ENCODE measurements around the gene CEP295NL.
"Not testable (repeated sequence)": the region's sequence is repeated elsewhere in the genome, so short reads cannot be mapped to it uniquely, and the experiment has no call there.

The CEP295NL gene

DNA sequence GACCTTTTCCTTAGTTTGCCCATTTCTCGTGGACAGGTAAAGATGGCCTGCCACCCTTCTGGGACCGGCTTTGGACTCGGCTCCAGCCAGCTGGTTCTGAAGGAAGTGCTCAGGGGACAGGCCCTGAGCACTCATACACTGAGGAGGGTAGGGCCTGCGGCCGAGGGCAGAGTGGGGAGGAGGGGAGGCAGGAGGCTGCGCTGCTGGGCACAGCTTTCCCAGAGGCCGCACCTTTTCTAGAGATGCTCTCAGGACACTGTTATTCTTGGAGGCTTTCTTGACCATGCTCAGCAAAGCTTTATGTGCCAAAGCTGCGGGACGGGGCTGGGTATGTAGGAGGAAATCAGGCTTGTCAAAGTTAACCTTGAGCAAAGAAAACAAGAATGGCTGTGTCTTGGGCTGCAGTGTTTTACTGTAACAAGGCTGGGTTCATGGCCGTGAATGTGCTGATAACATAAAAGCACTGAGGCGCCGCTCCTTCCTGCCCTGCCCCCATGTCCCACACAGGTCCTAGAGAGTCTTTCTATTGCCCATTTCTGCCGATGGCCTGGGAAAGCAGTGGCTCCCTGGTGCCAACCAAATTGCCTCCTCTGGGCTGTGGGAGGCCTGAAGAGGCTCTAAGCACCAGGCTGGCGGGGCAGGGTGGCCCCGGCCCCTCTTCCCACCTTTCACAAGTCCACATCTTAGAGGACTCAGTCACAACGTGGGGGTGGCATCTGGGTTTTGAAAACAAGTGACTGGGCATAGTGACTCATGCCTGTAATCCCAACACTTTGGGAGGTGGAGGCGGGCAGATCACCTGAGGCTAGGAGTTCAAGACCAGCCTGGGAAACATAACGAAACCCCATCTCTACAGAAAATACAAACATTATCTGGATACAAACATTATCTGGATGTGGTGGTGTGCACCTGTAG is 44.5 kb upstream of the CEP295NL start:
- Histone ChIP-seq H3K27ac (ENCODE audit: poor library complexity, severe bottlenecking) (no peak overlapping the region), H3K27me3 (ENCODE audit: insufficient read depth, poor library complexity, severe bottlenecking) (no peaks in the 10 kb centered on the region), H3K9me3 (ENCODE audit: severe bottlenecking) (no peaks in the 10 kb centered on the region), H3K36me3 (ENCODE audit: low read depth) (no peaks in the 10 kb centered on the region), H3K4me1 (ENCODE audit: insufficient read depth, poor library complexity, severe bottlenecking) (no peaks in the 10 kb centered on the region), H3K4me3 (ENCODE audit: severe bottlenecking) (no peak overlapping the region)
- no peak for ATAC-seq (ENCODE audit: low read depth)
- TF ChIP-seq, protein P1, sequence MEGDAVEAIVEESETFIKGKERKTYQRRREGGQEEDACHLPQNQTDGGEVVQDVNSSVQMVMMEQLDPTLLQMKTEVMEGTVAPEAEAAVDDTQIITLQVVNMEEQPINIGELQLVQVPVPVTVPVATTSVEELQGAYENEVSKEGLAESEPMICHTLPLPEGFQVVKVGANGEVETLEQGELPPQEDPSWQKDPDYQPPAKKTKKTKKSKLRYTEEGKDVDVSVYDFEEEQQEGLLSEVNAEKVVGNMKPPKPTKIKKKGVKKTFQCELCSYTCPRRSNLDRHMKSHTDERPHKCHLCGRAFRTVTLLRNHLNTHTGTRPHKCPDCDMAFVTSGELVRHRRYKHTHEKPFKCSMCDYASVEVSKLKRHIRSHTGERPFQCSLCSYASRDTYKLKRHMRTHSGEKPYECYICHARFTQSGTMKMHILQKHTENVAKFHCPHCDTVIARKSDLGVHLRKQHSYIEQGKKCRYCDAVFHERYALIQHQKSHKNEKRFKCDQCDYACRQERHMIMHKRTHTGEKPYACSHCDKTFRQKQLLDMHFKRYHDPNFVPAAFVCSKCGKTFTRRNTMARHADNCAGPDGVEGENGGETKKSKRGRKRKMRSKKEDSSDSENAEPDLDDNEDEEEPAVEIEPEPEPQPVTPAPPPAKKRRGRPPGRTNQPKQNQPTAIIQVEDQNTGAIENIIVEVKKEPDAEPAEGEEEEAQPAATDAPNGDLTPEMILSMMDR (IDR thresholded peaks at IDR 0.05; ENCODE audit: poor library complexity, severe bottlenecking) = no peak
- DNase-seq (ENCODE audit: low spot score) = no peak

DNA sequence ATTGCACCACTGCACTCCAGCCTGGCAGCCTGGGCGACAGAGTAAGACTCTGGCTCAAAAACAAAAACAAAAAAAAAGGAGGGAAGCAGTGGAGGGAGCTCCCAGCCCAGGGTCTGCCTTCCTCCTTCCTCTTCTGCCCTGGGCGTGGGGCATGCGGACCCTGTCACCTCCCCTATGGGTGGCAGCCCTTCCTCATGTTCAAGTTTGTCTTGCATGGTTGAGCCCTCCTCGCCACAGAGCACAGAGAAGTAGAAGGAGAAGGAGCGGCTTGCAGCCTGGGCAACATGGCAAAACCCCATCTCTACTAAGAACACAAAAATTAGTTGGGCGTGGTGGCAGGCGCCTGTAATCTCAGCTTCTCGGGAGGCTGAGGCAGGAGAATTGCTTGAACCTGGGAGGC is 43.6 kb upstream of the CEP295NL start:
- TF ChIP-seq, protein P1 (IDR thresholded peaks at IDR 0.05; ENCODE audit: poor library complexity, severe bottlenecking) = no peak
- no peak for DNase-seq (ENCODE audit: low spot score)
- H3K36me3 ChIP-seq (ENCODE audit: low read depth) = no peaks in the 10 kb centered on the region
- H3K9me3 ChIP-seq (ENCODE audit: severe bottlenecking) = no peaks in the 10 kb centered on the region
- H3K27ac ChIP-seq (ENCODE audit: poor library complexity, severe bottlenecking) = no peak overlapping the region
- no peaks in the 10 kb centered on the region for H3K27me3 ChIP-seq (ENCODE audit: insufficient read depth, poor library complexity, severe bottlenecking)
- no peak for ATAC-seq (ENCODE audit: low read depth)
- no peaks in the 10 kb centered on the region for H3K4me1 ChIP-seq (ENCODE audit: insufficient read depth, poor library complexity, severe bottlenecking)
- H3K4me3 ChIP-seq (ENCODE audit: severe bottlenecking) = no peak overlapping the region

DNA sequence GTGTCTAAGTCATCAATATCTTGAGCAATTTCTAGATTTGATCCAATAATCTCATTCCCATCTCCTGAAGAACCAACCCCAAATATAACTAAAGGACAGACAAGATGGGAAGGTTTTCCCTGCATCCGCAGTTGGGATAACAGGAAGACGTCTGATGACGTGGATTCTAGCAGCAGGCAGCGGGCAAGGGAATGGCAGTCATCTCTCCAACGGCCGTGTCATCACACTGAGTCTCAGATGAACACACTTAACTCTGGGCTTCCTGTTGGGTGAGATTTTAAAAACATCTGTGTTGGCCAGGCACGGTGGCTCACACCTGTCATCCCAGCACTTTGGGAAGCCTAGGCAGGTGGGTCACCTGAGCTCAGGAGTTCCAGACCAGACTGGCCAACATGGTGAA is 43.1 kb upstream of the CEP295NL start:
- Histone ChIP-seq H3K27ac (ENCODE audit: poor library complexity, severe bottlenecking) (no peak overlapping the region), H3K9me3 (ENCODE audit: severe bottlenecking) (no peaks in the 10 kb centered on the region), H3K4me1 (ENCODE audit: insufficient read depth, poor library complexity, severe bottlenecking) (no peaks in the 10 kb centered on the region), H3K36me3 (ENCODE audit: low read depth) (no peaks in the 10 kb centered on the region), H3K4me3 (ENCODE audit: severe bottlenecking) (no peak overlapping the region), H3K27me3 (ENCODE audit: insufficient read depth, poor library complexity, severe bottlenecking) (no peaks in the 10 kb centered on the region)
- DNase-seq (ENCODE audit: low spot score) (no peak), ATAC-seq (ENCODE audit: low read depth) (no peak)
- TF ChIP-seq, protein P1 (IDR thresholded peaks at IDR 0.05; ENCODE audit: poor library complexity, severe bottlenecking) = no peak

DNA sequence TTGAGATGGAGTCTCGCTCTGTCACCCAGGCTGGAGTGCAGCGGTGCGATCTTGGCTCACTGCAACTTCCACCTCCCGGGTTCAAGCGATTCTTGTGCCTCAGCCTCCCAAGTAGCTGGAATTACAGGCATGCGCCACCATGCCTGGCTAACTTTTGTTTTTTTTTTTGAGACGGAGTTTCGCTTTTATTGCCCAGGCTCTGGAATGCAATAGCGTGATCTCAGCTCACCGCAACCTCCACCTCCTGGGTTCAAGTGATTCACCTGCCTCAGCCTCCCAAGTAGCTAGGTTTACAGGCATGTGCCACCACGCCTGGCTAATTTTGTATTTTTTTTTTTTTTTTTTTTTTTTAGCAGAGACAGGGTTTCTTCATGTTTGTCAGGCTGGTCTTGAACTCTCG is 42.5 kb upstream of the CEP295NL start:
- ATAC-seq (ENCODE audit: low read depth); H3K4me3 ChIP-seq (ENCODE audit: severe bottlenecking); H3K9me3 ChIP-seq (ENCODE audit: severe bottlenecking); H3K27me3 ChIP-seq (ENCODE audit: insufficient read depth, poor library complexity, severe bottlenecking); H3K27ac ChIP-seq (ENCODE audit: poor library complexity, severe bottlenecking); H3K4me1 ChIP-seq (ENCODE audit: insufficient read depth, poor library complexity, severe bottlenecking); H3K36me3 ChIP-seq (ENCODE audit: low read depth); DNase-seq (ENCODE audit: low spot score): not testable (repeated sequence)

DNA sequence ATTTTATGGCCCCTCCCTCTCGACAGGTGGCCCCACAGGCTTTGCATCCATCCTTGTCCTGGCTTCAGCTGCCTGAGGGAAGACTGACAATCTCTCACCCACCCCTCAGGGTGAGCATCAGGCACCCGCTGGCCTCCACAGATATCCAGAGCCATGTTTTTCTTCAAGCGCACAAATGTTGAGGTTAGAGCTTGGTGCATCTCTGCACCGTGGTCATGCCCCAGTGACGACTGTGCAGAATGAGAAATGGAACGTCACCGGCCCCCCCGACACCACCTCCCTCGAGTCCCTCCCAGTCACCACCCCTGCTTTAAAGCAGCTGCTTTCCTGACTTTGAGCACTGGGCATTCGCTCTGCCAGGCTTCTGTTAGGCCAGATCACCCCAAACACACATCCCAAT is 42.0 kb upstream of the CEP295NL start:
- Histone ChIP-seq H3K4me1 (ENCODE audit: insufficient read depth, poor library complexity, severe bottlenecking) (peaks cover 3% of the 10 kb centered on the region), H3K4me3 (ENCODE audit: severe bottlenecking) (no peak overlapping the region), H3K27ac (ENCODE audit: poor library complexity, severe bottlenecking) (no peak overlapping the region), H3K27me3 (ENCODE audit: insufficient read depth, poor library complexity, severe bottlenecking) (no peaks in the 10 kb centered on the region), H3K36me3 (ENCODE audit: low read depth) (no peaks in the 10 kb centered on the region), H3K9me3 (ENCODE audit: severe bottlenecking) (no peaks in the 10 kb centered on the region)
- no peak for ATAC-seq (ENCODE audit: low read depth)
- TF ChIP-seq, protein P1 (IDR thresholded peaks at IDR 0.05; ENCODE audit: poor library complexity, severe bottlenecking) = no peak
- DNase-seq (ENCODE audit: low spot score) = no peak

Measured in RWPE2 (cell line).